ENCODE measurements around the gene RRP7A.
"Not testable (repeated sequence)": the region's sequence is repeated elsewhere in the genome, so short reads cannot be mapped to it uniquely, and the experiment has no call there.

RRP7A gene

GRCh38 chr22:42495533-42496141 lies 24.0 kb downstream of the RRP7A start:
- not testable (repeated sequence) for H3K4me1 ChIP-seq (ENCODE audit: control insufficient read depth, insufficient read depth, low read length); H3K4me3 ChIP-seq (ENCODE audit: low read length in 2 of 2); H3K27ac ChIP-seq (ENCODE audit: low read length); H3K9me3 ChIP-seq (ENCODE audit: control insufficient read depth in 2 of 2, low read length in 2 of 2); H3K27me3 ChIP-seq (ENCODE audit: control insufficient read depth in 1 of 2, insufficient read depth in 2 of 2, low read length in 2 of 2); H3K9ac ChIP-seq (ENCODE audit: low read length in 2 of 2); H3K36me3 ChIP-seq (ENCODE audit: control insufficient read depth in 2 of 2, insufficient read depth in 2 of 2, low read length in 2 of 2)

GRCh38 chr22:42493393-42493792 lies 26.2 kb downstream of the RRP7A start:
- Histone ChIP-seq H3K9me3 (ENCODE audit: control insufficient read depth in 2 of 2, low read length in 2 of 2) (no peaks in the 10 kb centered on the region), H3K27me3 (ENCODE audit: control insufficient read depth in 1 of 2, insufficient read depth in 2 of 2, low read length in 2 of 2) (no peaks in the 10 kb centered on the region), H3K4me3 (ENCODE audit: low read length in 2 of 2) (no peak overlapping the region), H3K4me1 (ENCODE audit: control insufficient read depth, insufficient read depth, low read length) (no peaks in the 10 kb centered on the region), H3K27ac (ENCODE audit: low read length) (no peak overlapping the region), H3K9ac (ENCODE audit: low read length in 2 of 2) (no peak overlapping the region), H3K36me3 (ENCODE audit: control insufficient read depth in 2 of 2, insufficient read depth in 2 of 2, low read length in 2 of 2) (no peaks in the 10 kb centered on the region)

DNA sequence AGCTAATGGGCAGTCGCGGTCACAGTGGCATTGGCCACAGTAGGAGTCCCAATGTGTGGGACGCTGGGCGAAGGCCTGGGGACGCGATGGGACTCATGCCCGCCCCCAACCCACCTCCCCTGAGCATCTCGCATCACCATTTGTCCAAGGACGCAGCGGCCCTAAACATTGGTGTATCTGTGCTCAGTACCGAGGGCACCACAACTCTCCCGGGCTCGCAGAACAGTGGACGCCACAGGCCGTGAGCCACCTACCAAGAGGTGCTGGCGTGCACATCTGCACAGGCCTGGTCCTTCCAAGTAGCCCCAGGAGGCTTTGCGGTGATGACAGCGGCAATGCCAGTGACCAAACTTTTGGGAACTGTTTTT lies 27.3 kb downstream of the RRP7A start:
- no peaks in the 10 kb centered on the region for H3K9me3 ChIP-seq (ENCODE audit: control insufficient read depth in 2 of 2, low read length in 2 of 2)
- H3K9ac ChIP-seq (ENCODE audit: low read length in 2 of 2): no peak overlapping the region
- no peak overlapping the region for H3K4me3 ChIP-seq (ENCODE audit: low read length in 2 of 2)
- no peak overlapping the region for H3K27ac ChIP-seq (ENCODE audit: low read length)
- H3K4me1 ChIP-seq (ENCODE audit: control insufficient read depth, insufficient read depth, low read length): no peaks in the 10 kb centered on the region
- H3K36me3 ChIP-seq (ENCODE audit: control insufficient read depth in 2 of 2, insufficient read depth in 2 of 2, low read length in 2 of 2): no peaks in the 10 kb centered on the region
- H3K27me3 ChIP-seq (ENCODE audit: control insufficient read depth in 1 of 2, insufficient read depth in 2 of 2, low read length in 2 of 2): no peaks in the 10 kb centered on the region

DNA sequence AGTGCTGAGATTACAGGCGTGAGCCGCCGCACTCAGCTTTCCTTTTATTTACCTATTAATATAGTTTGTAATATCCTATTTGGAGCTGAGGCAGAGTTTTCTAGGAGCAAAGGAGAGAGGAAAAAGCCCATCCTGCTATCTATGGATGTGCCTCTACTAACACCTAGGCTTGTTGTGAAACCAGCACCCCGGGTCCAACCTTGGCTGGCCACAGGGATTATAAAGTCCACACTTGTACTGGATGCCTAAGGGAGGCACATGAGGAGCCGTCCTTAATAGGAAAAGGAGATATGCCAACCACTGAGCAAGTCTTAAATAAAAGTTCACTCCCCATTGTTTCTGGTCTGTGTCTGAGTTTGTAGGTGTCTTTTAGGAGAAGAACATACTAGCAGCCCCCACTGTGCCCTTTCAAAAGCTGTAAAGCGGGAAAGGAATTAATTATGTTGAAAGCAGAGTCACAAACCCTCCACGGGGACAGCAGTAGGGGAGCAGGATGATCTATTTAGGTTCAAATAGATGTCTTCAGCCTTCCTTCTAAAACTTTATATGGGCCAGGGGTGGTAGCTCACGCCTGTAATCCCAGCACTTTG lies 29.3 kb downstream of the RRP7A start:
- no peaks in the 10 kb centered on the region for H3K36me3 ChIP-seq (ENCODE audit: control insufficient read depth in 2 of 2, insufficient read depth in 2 of 2, low read length in 2 of 2)
- no peaks in the 10 kb centered on the region for H3K4me1 ChIP-seq (ENCODE audit: control insufficient read depth, insufficient read depth, low read length)
- no peak overlapping the region for H3K27ac ChIP-seq (ENCODE audit: low read length)
- H3K9ac ChIP-seq (ENCODE audit: low read length in 2 of 2): no peak overlapping the region
- H3K27me3 ChIP-seq (ENCODE audit: control insufficient read depth in 1 of 2, insufficient read depth in 2 of 2, low read length in 2 of 2): no peaks in the 10 kb centered on the region
- no peak overlapping the region for H3K4me3 ChIP-seq (ENCODE audit: low read length in 2 of 2)
- H3K9me3 ChIP-seq (ENCODE audit: control insufficient read depth in 2 of 2, low read length in 2 of 2): no peaks in the 10 kb centered on the region

DNA sequence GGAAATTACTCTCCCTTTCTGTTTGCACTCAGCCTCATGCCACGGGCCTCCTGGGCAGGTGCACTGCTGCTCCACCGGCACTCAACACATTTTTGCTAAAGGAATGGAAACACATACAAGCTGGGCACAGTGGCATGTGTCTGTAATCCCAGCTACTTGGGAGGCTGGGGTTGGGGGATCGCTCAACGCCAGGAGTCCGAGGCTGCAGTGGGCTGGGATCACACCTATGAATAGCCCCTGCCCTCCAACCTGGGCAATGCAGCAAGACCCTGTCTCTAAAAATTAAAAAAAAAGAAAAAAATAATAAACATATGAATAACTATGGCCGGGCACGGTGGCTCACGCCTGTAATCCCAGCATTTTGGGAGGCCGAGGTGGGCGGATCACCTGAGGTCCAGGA lies 30.6 kb downstream of the RRP7A start:
- Histone ChIP-seq H3K4me3 (ENCODE audit: low read length in 2 of 2) (no peak overlapping the region), H3K4me1 (ENCODE audit: control insufficient read depth, insufficient read depth, low read length) (no peaks in the 10 kb centered on the region), H3K27me3 (ENCODE audit: control insufficient read depth in 1 of 2, insufficient read depth in 2 of 2, low read length in 2 of 2) (peaks cover 0 to 3% of the 10 kb centered on the region in 2 donors), H3K9me3 (ENCODE audit: control insufficient read depth in 2 of 2, low read length in 2 of 2) (no peaks in the 10 kb centered on the region), H3K36me3 (ENCODE audit: control insufficient read depth in 2 of 2, insufficient read depth in 2 of 2, low read length in 2 of 2) (no peaks in the 10 kb centered on the region), H3K9ac (ENCODE audit: low read length in 2 of 2) (no peak overlapping the region), H3K27ac (ENCODE audit: low read length) (no peak overlapping the region)

DNA sequence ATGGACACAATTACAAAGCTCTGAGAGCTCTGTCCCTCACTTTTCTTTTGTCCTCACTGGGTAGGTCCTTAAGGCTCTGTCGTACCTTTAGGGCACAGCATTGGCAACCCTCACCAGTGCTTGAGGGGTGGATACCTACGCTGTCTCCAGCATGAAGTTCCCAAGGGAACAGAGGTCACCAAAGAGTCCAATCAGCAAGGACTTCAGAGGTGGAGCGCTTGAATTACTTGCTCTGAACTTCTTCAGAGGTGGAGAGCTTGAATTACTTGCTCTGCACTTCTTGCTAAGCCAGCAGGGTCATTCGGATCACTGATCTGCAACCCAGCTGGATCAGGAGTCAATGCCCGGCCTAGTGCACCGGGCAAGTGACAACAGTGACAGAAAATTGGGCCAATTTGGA lies 35.1 kb downstream of the RRP7A start:
- Histone ChIP-seq H3K9ac (ENCODE audit: low read length in 2 of 2) (no peak overlapping the region), H3K9me3 (ENCODE audit: control insufficient read depth in 2 of 2, low read length in 2 of 2) (no peaks in the 10 kb centered on the region), H3K4me1 (ENCODE audit: control insufficient read depth, insufficient read depth, low read length) (no peaks in the 10 kb centered on the region), H3K27me3 (ENCODE audit: control insufficient read depth in 1 of 2, insufficient read depth in 2 of 2, low read length in 2 of 2) (peaks cover 0 to 3% of the 10 kb centered on the region in 2 donors), H3K36me3 (ENCODE audit: control insufficient read depth in 2 of 2, insufficient read depth in 2 of 2, low read length in 2 of 2) (no peaks in the 10 kb centered on the region), H3K4me3 (ENCODE audit: low read length in 2 of 2) (no peak overlapping the region), H3K27ac (ENCODE audit: low read length) (no peak overlapping the region)

- not testable (repeated sequence) for H3K27me3 ChIP-seq (ENCODE audit: control insufficient read depth in 1 of 2, insufficient read depth in 2 of 2, low read length in 2 of 2); H3K9ac ChIP-seq (ENCODE audit: low read length in 2 of 2); H3K36me3 ChIP-seq (ENCODE audit: control insufficient read depth in 2 of 2, insufficient read depth in 2 of 2, low read length in 2 of 2); H3K4me3 ChIP-seq (ENCODE audit: low read length in 2 of 2); H3K4me1 ChIP-seq (ENCODE audit: control insufficient read depth, insufficient read depth, low read length); H3K9me3 ChIP-seq (ENCODE audit: control insufficient read depth in 2 of 2, low read length in 2 of 2); H3K27ac ChIP-seq (ENCODE audit: low read length)
Observed at GRCh38 chr22:42483610-42484223, 35.9 kb downstream of the RRP7A start.

GRCh38 chr22:42475122-42475521 lies 44.5 kb downstream of the RRP7A start:
- Histone ChIP-seq H3K4me1 (ENCODE audit: control insufficient read depth, insufficient read depth, low read length) (no peaks in the 10 kb centered on the region), H3K9ac (ENCODE audit: low read length in 2 of 2) (no peak overlapping the region), H3K4me3 (ENCODE audit: low read length in 2 of 2) (no peak overlapping the region), H3K27ac (ENCODE audit: low read length) (no peak overlapping the region), H3K36me3 (ENCODE audit: control insufficient read depth in 2 of 2, insufficient read depth in 2 of 2, low read length in 2 of 2) (no peaks in the 10 kb centered on the region), H3K9me3 (ENCODE audit: control insufficient read depth in 2 of 2, low read length in 2 of 2) (no peaks in the 10 kb centered on the region), H3K27me3 (ENCODE audit: control insufficient read depth in 1 of 2, insufficient read depth in 2 of 2, low read length in 2 of 2) (peaks cover 0 to 2% of the 10 kb centered on the region in 2 donors)

- H3K27me3 ChIP-seq (ENCODE audit: control insufficient read depth in 1 of 2, insufficient read depth in 2 of 2, low read length in 2 of 2): peaks cover 0 to 2% of the 10 kb centered on the region in 2 donors
- H3K27ac ChIP-seq (ENCODE audit: low read length): no peak overlapping the region
- no peak overlapping the region for H3K4me3 ChIP-seq (ENCODE audit: low read length in 2 of 2)
- no peaks in the 10 kb centered on the region for H3K4me1 ChIP-seq (ENCODE audit: control insufficient read depth, insufficient read depth, low read length)
- no peaks in the 10 kb centered on the region for H3K9me3 ChIP-seq (ENCODE audit: control insufficient read depth in 2 of 2, low read length in 2 of 2)
- no peak overlapping the region for H3K9ac ChIP-seq (ENCODE audit: low read length in 2 of 2)
- no peaks in the 10 kb centered on the region for H3K36me3 ChIP-seq (ENCODE audit: control insufficient read depth in 2 of 2, insufficient read depth in 2 of 2, low read length in 2 of 2)
Observed at GRCh38 chr22:42473484-42474193, 46.0 kb downstream of the RRP7A start.

GRCh38 chr22:42472671-42473070 lies 46.9 kb downstream of the RRP7A start:
- Histone ChIP-seq H3K27me3 (ENCODE audit: control insufficient read depth in 1 of 2, insufficient read depth in 2 of 2, low read length in 2 of 2) (peaks cover 0 to 2% of the 10 kb centered on the region in 2 donors), H3K4me1 (ENCODE audit: control insufficient read depth, insufficient read depth, low read length) (no peaks in the 10 kb centered on the region), H3K9ac (ENCODE audit: low read length in 2 of 2) (no peak overlapping the region), H3K9me3 (ENCODE audit: control insufficient read depth in 2 of 2, low read length in 2 of 2) (no peaks in the 10 kb centered on the region), H3K36me3 (ENCODE audit: control insufficient read depth in 2 of 2, insufficient read depth in 2 of 2, low read length in 2 of 2) (no peaks in the 10 kb centered on the region), H3K27ac (ENCODE audit: low read length) (no peak overlapping the region), H3K4me3 (ENCODE audit: low read length in 2 of 2) (no peak overlapping the region)

- H3K36me3 ChIP-seq (ENCODE audit: control insufficient read depth in 2 of 2, insufficient read depth in 2 of 2, low read length in 2 of 2): no peaks in the 10 kb centered on the region
- no peak overlapping the region for H3K4me3 ChIP-seq (ENCODE audit: low read length in 2 of 2)
- H3K9me3 ChIP-seq (ENCODE audit: control insufficient read depth in 2 of 2, low read length in 2 of 2): no peaks in the 10 kb centered on the region
- no peak overlapping the region for H3K27ac ChIP-seq (ENCODE audit: low read length)
- H3K9ac ChIP-seq (ENCODE audit: low read length in 2 of 2): no peak overlapping the region
- H3K27me3 ChIP-seq (ENCODE audit: control insufficient read depth in 1 of 2, insufficient read depth in 2 of 2, low read length in 2 of 2): peaks cover 0 to 2% of the 10 kb centered on the region in 2 donors
- H3K4me1 ChIP-seq (ENCODE audit: control insufficient read depth, insufficient read depth, low read length): no peaks in the 10 kb centered on the region
Observed at GRCh38 chr22:42471441-42471840, 48.2 kb downstream of the RRP7A start.
